Endothelial cell of umbilical vein (primary cell): ENCODE measurements around the gene ORAI3. TPM values are rescaled to one million over a fixed set of nuclear protein-coding genes. Genes with fewer than 3 reads are reported as not detected.

ENCODE experiments used
- BruUV-seq: library from RNA; stranded (reverse); fragments of 400-500 nt; replicated peaks from 2 replicates; lab custom pipeline; 2021; lab: Mats Ljungman, UMichigan
- CTCF ChIA-PET: fragments of 300-600, 350-600 bp; sonication (Branson Sonifier 250); formaldehyde crosslinking; loops from one replicate; lab custom pipeline; 2021; ENCODE audit warnings: antibody characterized with exemption, inconsistent platforms; lab: Charles Lee
- POLR2A ChIA-PET: fragments of 300-600, 350-600 bp; sonication (Branson Sonifier 250); formaldehyde crosslinking; loops from one replicate; lab custom pipeline; 2021; ENCODE audit warnings: antibody characterized with exemption, inconsistent platforms; lab: Charles Lee
- DNase-seq: peaks from one replicate; pipeline ENCODE4 v3.0.0-alpha.2; 2011; ENCODE audit warnings: low read depth, low spot score
- FAIRE-seq: peaks from 2 replicates; lab custom pipeline; 2011; peaks lifted over from hg19 to GRCh38; lab: Jason Lieb, UNC
- H2AFZ ChIP-seq: 2 replicates; pipeline ENCODE4 v1.6.0; 2012; ENCODE audit warnings: low read depth, low read length, control low read depth, inconsistent platforms
- H3K27ac ChIP-seq: 2 replicates; pipeline ENCODE4 v1.5.1; 2011; ENCODE audit warnings: low read depth, mild to moderate bottlenecking, control low read depth, low read length, moderate library complexity; ENCODE audit not compliant: insufficient read depth
- H3K27me3 ChIP-seq, 2 experiments: 2 replicates each; pipeline versions ENCODE4 v1.6.0 to v1.6.1; 2011; ENCODE audit warnings: low read length in 2 of 2, mixed read lengths in 1 of 2; ENCODE audit not compliant: control insufficient read depth in 2 of 2, insufficient read depth in 2 of 2
- H3K36me3 ChIP-seq, 2 experiments: 2 replicates in 1 of 2; 3 replicates in 1 of 2; pipeline ENCODE4 v1.5.1; 2011; ENCODE audit warnings: low read length in 2 of 2, mild to moderate bottlenecking in 1 of 2, moderate library complexity in 1 of 2; ENCODE audit not compliant: control insufficient read depth in 2 of 2, insufficient read depth in 2 of 2; ENCODE audit errors: extremely low read depth in 1 of 2
- H3K4me1 ChIP-seq: 3 replicates; pipeline ENCODE4 v1.5.1; 2011; ENCODE audit warnings: mild to moderate bottlenecking, low read length; ENCODE audit not compliant: control insufficient read depth, insufficient read depth; ENCODE audit errors: extremely low read depth
- H3K4me2 ChIP-seq: 2 replicates; pipeline ENCODE4 v1.6.1; 2011; ENCODE audit warnings: low read length, control low read depth, mixed read lengths; ENCODE audit not compliant: insufficient read depth
- H3K4me3 ChIP-seq, 3 experiments: fragments of 200-600 bp in 1 of 3; sonication (generic), shearing (Covaris generic) in 1 of 3; replicated peaks in 1 of 3; 2 replicates each; pipeline ENCODE4 v1.5.1; 2011 to 2016; ENCODE audit warnings: control low read depth in 3 of 3, low read length in 3 of 3, mild to moderate bottlenecking in 2 of 3, inconsistent platforms in 1 of 3, low read depth in 1 of 3, moderate library complexity in 1 of 3; ENCODE audit not compliant: insufficient read depth in 1 of 3
- H3K79me2 ChIP-seq: 2 replicates; pipeline ENCODE4 v1.6.0; 2012; ENCODE audit warnings: low read length, inconsistent platforms; ENCODE audit not compliant: control insufficient read depth, insufficient read depth
- H3K9ac ChIP-seq: replicated peaks from 2 replicates; pipeline ENCODE3; 2011; ENCODE audit warnings: low read length, control low read depth; ENCODE audit not compliant: insufficient read depth; ENCODE audit errors: extremely low read depth
- H3K9me1 ChIP-seq: replicated peaks from 3 replicates; pipeline ENCODE4 v1.6.0; 2011; ENCODE audit warnings: mild to moderate bottlenecking, low read length; ENCODE audit not compliant: control insufficient read depth, insufficient read depth; ENCODE audit errors: extremely low read depth
- H3K9me3 ChIP-seq: replicated peaks from 2 replicates; pipeline ENCODE4 v1.5.1; 2012; ENCODE audit warnings: low read length, inconsistent platforms; ENCODE audit not compliant: control insufficient read depth, insufficient read depth
- H4K20me1 ChIP-seq: replicated peaks from 2 replicates; pipeline ENCODE3; 2011; ENCODE audit warnings: mild to moderate bottlenecking, low read length; ENCODE audit not compliant: control insufficient read depth, insufficient read depth; ENCODE audit errors: extremely low read depth
- CTCF ChIP-seq, 2 donors: IDR thresholded peaks; 1 replicate in 1 of 2; 2 replicates in 1 of 2; pipeline ENCODE4 v1.5.1; 2011; ENCODE audit warnings: low read length in 2 of 2, mild to moderate bottlenecking in 2 of 2, moderate library complexity in 2 of 2, control low read depth in 1 of 2, inconsistent platforms in 1 of 2, low read depth in 1 of 2; ENCODE audit not compliant: insufficient read depth in 1 of 2; ENCODE audit errors: extremely low read depth in 1 of 2
- EZH2 ChIP-seq: IDR thresholded peaks from 2 replicates; pipeline ENCODE4 v1.6.1; 2012; ENCODE audit warnings: borderline replicate concordance, low read depth, mild to moderate bottlenecking, moderate library complexity, low read length, inconsistent platforms; ENCODE audit not compliant: severe bottlenecking
- FOS ChIP-seq: IDR thresholded peaks from 2 replicates; pipeline ENCODE4 v1.6.1; 2011; ENCODE audit warnings: mild to moderate bottlenecking, low read length, moderate library complexity, borderline replicate concordance; ENCODE audit not compliant: insufficient read depth
- GATA2 ChIP-seq: IDR thresholded peaks from 2 replicates; pipeline ENCODE4 v1.7.0; 2011; ENCODE audit warnings: low read depth, mild to moderate bottlenecking, moderate library complexity, mixed read lengths, low read length; ENCODE audit not compliant: insufficient read length, insufficient read depth
- JUN ChIP-seq: IDR thresholded peaks from 2 replicates; pipeline ENCODE4 v1.6.1; 2011; ENCODE audit warnings: borderline replicate concordance, low read depth; ENCODE audit not compliant: insufficient read length, insufficient read depth
- MAX ChIP-seq: IDR thresholded peaks from 2 replicates; pipeline ENCODE4 v1.6.1; 2011; ENCODE audit not compliant: insufficient read depth, insufficient read length
- MYC ChIP-seq: IDR thresholded peaks from one replicate; pipeline ENCODE4 v1.6.1; 2011; ENCODE audit warnings: mild to moderate bottlenecking, low read depth, low read length
- POLR2A ChIP-seq: IDR thresholded peaks from 2 replicates; pipeline ENCODE4 v1.6.1; 2012; ENCODE audit warnings: low read depth, mild to moderate bottlenecking, control low read depth, low read length
- POLR2AphosphoS5 ChIP-seq: IDR thresholded peaks from 2 replicates; pipeline ENCODE4 v1.6.1; 2012; ENCODE audit warnings: low read depth, mild to moderate bottlenecking, control low read depth, low read length, moderate library complexity; ENCODE audit not compliant: insufficient read depth
- dilution Hi-C: fragments of 300-500 bp; cut with MboI; formaldehyde crosslinking; loops from one replicate; pipeline ENCODE4 v1.15.0; 2019; ENCODE audit warnings: low sequenced_read_pairs; ENCODE audit not compliant: extremely low pct_ligation_motif_present
- intact Hi-C: fragments of 100-400 bp; cut with micrococcal nuclease; formaldehyde crosslinking; loops from one replicate; pipeline ENCODE4 v1.10.0; 2022
- polyA plus RNA-seq, 4 experiments: library from polyadenylated mRNA; depleted of rRNA in 3 of 4; stranded (reverse) in 3 of 4; unstranded in 1 of 4; fragments of >200 nt; gene quantifications; 2 replicates each; pipeline versions ENCODE4 v1.2.1 to v1.2.3, GENCODE V29; 2011 to 2012; ENCODE audit warnings: missing spikeins in 1 of 4
- total RNA-seq: library from RNA; stranded (reverse); gene quantifications from 2 replicates; pipeline ENCODE4 v1.2.3, GENCODE V29; 2021

Gene ORAI3
- total and polyA plus RNA-seq, 2 donors (not counting 3 experiments of a cell fraction or from before 2014, with no cell fraction given): 17.6 to 25.4 TPM

GRCh38 chr16:30946671-30947540, 2.0 kb upstream of the ORAI3 start:
- Histone ChIP-seq H3K27me3 (no peaks in the 10 kb centered on the region), H3K4me2 (no peak overlapping the region), H3K27ac (no peak overlapping the region), H3K36me3 (peaks cover 4 to 22% of the 10 kb centered on the region in 2 experiments), H3K79me2 (no peaks in the 10 kb centered on the region), H3K9ac (no peak overlapping the region), H3K4me1 (peaks cover 16% of the 10 kb centered on the region), H3K9me1 (no peaks in the 10 kb centered on the region), H2AFZ (no peak overlapping the region), H3K9me3 (no peaks in the 10 kb centered on the region), H4K20me1 (no peaks in the 10 kb centered on the region), H3K4me3 (no peak overlapping the region)
- DNase-seq: no peak
- intact Hi-C loops: no loop called here
- no peak for FAIRE-seq
- TF ChIP-seq CTCF (IDR thresholded peaks at IDR 0.05; ENCODE audit: extremely low read depth in 1 of 2, insufficient read depth in 1 of 2, low read depth in 1 of 2, low read length in 2 of 2) (no peak), MYC (no peak), MAX (no peak), GATA2 (no peak), POLR2A (no peak), POLR2AphosphoS5 (no peak), FOS (no peak), JUN (no peak), EZH2 (no peak)
- CTCF ChIA-PET: no interaction called here
- POLR2A ChIA-PET: no interaction called here
- dilution Hi-C loops: no loop called here
- TSS peak; percentile 7 for BruUV-seq
